SK-N-SH (cell line): Measurements from ENCODE around the gene SPAG9. TPM values are rescaled to one million over a fixed set of nuclear protein-coding genes. Genes with fewer than 3 reads are reported as not detected.

Experiments used
- CTCF ChIA-PET: fragments of 300-600, 350-600 bp; formaldehyde crosslinking; extraction: SDS; loops from one replicate; lab custom pipeline; 2021; lab: Yijun Ruan, JAX
- POLR2A ChIA-PET: fragments of 350-600 bp; sonication (Branson Sonifier 250); formaldehyde crosslinking; extraction: SDS; loops from one replicate; lab custom pipeline; 2020; ENCODE audit warnings: antibody characterized with exemption, inconsistent platforms; lab: Yijun Ruan, JAX
- DNase-seq: peaks from one replicate; pipeline ENCODE4 v3.0.0; 2012
- H2AFZ ChIP-seq: fragments of 200-600 bp; sonication (generic); 2 replicates; pipeline ENCODE4 v1.8.1; 2016; ENCODE audit warnings: antibody characterized with exemption, mild to moderate bottlenecking, low read depth
- H3F3A ChIP-seq: fragments of 200-600 bp; sonication (generic); replicated peaks from 2 replicates; pipeline ENCODE3; 2016; ENCODE audit warnings: antibody characterized with exemption, mild to moderate bottlenecking; ENCODE audit not compliant: insufficient read depth
- H3K27ac ChIP-seq, 2 experiments: fragments of 200-500 bp in 1 of 2; fragments of 200-600 bp in 1 of 2; sonication (Bioruptor generic) in 1 of 2; sonication (generic), shearing (Covaris generic) in 1 of 2; 2 replicates each; pipeline versions ENCODE4 v1.5.1 to v1.6.1; 2014 to 2016; ENCODE audit warnings: low read depth in 2 of 2, inconsistent platforms in 1 of 2, low read length in 1 of 2, mild to moderate bottlenecking in 1 of 2, mixed read lengths in 1 of 2
- H3K27me3 ChIP-seq: fragments of 200-600 bp; sonication (generic), shearing (Covaris generic); 2 replicates; pipeline ENCODE4 v1.6.1; 2016; ENCODE audit warnings: mixed run types; ENCODE audit not compliant: insufficient read depth
- H3K36me3 ChIP-seq, 2 experiments: fragments of 200-500 bp in 1 of 2; fragments of 200-600 bp in 1 of 2; sonication (Bioruptor generic) in 1 of 2; sonication (generic) in 1 of 2; replicated peaks in 1 of 2; 2 replicates each; pipeline versions ENCODE3 to v1.5.1; 2014 to 2016; ENCODE audit warnings: low read length in 1 of 2, mild to moderate bottlenecking in 1 of 2; ENCODE audit not compliant: insufficient read depth in 2 of 2, control insufficient read depth in 1 of 2
- H3K4me1 ChIP-seq, 2 experiments: fragments of 200-500 bp in 1 of 2; fragments of 200-600 bp in 1 of 2; sonication (Bioruptor generic) in 1 of 2; sonication (generic), shearing (Covaris generic) in 1 of 2; 2 replicates each; pipeline versions ENCODE4 v1.5.1 to v1.6.1; 2014 to 2016; ENCODE audit warnings: low read depth in 1 of 2, low read length in 1 of 2, mixed run types in 1 of 2; ENCODE audit not compliant: insufficient read depth in 2 of 2, control insufficient read depth in 1 of 2
- H3K4me2 ChIP-seq: fragments of 200-600 bp; sonication (generic), shearing (Covaris generic); 2 replicates; pipeline ENCODE4 v1.6.1; 2017; ENCODE audit warnings: mixed run types
- H3K4me3 ChIP-seq, 2 experiments: fragments of 200-500 bp in 1 of 2; fragments of 200-600 bp in 1 of 2; sonication (Bioruptor generic) in 1 of 2; sonication (generic), shearing (Covaris generic) in 1 of 2; 2 replicates each; pipeline versions ENCODE4 v1.5.1 to v1.8.1; 2014 to 2016; ENCODE audit warnings: low read depth in 2 of 2, inconsistent platforms in 1 of 2, low read length in 1 of 2, mild to moderate bottlenecking in 1 of 2, mixed read lengths in 1 of 2, moderate library complexity in 1 of 2
- H3K79me2 ChIP-seq: fragments of 200-600 bp; sonication (generic); 2 replicates; pipeline ENCODE4 v1.8.1; 2017; ENCODE audit warnings: mild to moderate bottlenecking; ENCODE audit not compliant: insufficient read depth
- H3K9ac ChIP-seq: fragments of 200-600 bp; sonication (generic); 2 replicates; pipeline ENCODE4 v1.6.1; 2017; ENCODE audit warnings: mixed run types
- H3K9me2 ChIP-seq: fragments of 200-600 bp; sonication (generic); 2 replicates; pipeline ENCODE4 v1.6.1; 2017; ENCODE audit warnings: mixed run types
- H3K9me3 ChIP-seq: fragments of 200-600 bp; sonication (generic); 2 replicates; pipeline ENCODE4 v1.6.1; 2017; ENCODE audit warnings: mixed run types, mild to moderate bottlenecking, moderate library complexity
- H4K20me1 ChIP-seq: fragments of 200-600 bp; sonication (generic); 2 replicates; pipeline ENCODE4 v1.6.1; 2017; ENCODE audit warnings: mild to moderate bottlenecking, mixed run types; ENCODE audit not compliant: insufficient read depth
- CTCF ChIP-seq: fragments of 200-600 bp; sonication (generic); IDR thresholded peaks from 2 replicates; pipeline ENCODE4 v1.6.1; 2017; ENCODE audit warnings: antibody characterized with exemption, mild to moderate bottlenecking, moderate library complexity
- EP300 ChIP-seq, 2 experiments: IDR thresholded peaks; 2 replicates each; pipeline versions ENCODE4 v1.4.0 to v1.6.1; 2012; ENCODE audit warnings: borderline replicate concordance in 1 of 2, low read depth in 1 of 2, low read length in 1 of 2
- FOSL2 ChIP-seq: IDR thresholded peaks from 2 replicates; pipeline ENCODE4 v1.4.0; 2012; ENCODE audit warnings: low read depth, mild to moderate bottlenecking, moderate library complexity, borderline replicate concordance
- GABPA ChIP-seq: IDR thresholded peaks from 2 replicates; pipeline ENCODE4 v1.4.0; 2012; ENCODE audit warnings: low read depth, mild to moderate bottlenecking
- GATA2 ChIP-seq: sonication (generic); formaldehyde crosslinking; IDR thresholded peaks from 2 replicates; pipeline ENCODE4 v1.5.0; 2020; ENCODE audit warnings: mild to moderate bottlenecking, missing genetic modification reagents
- IRF3 ChIP-seq: fragments of 150-350 bp; IDR thresholded peaks from 2 replicates; pipeline ENCODE4 v1.6.1; 2016; ENCODE audit warnings: mild to moderate bottlenecking, low read depth, low read length
- NFIC ChIP-seq: IDR thresholded peaks from 2 replicates; pipeline ENCODE4 v1.4.0; 2012; ENCODE audit warnings: borderline replicate concordance
- PBX3 ChIP-seq: IDR thresholded peaks from 2 replicates; pipeline ENCODE4; 2012
- POLR2AphosphoS5 ChIP-seq: IDR thresholded peaks from 2 replicates; pipeline ENCODE4 v1.6.1; 2012; ENCODE audit warnings: low read depth, low read length
- RFX5 ChIP-seq: IDR thresholded peaks from 2 replicates; pipeline ENCODE4 v1.6.1; 2012; ENCODE audit warnings: mild to moderate bottlenecking, improper control_type of control experiment, low read length
- SIN3A ChIP-seq: IDR thresholded peaks from 2 replicates; pipeline ENCODE4 v1.6.1; 2012; ENCODE audit warnings: low read depth, mild to moderate bottlenecking, low read length, moderate library complexity, borderline replicate concordance
- TAF1 ChIP-seq: IDR thresholded peaks from 2 replicates; pipeline ENCODE4 v1.6.1; 2012; ENCODE audit warnings: low read depth, mild to moderate bottlenecking, low read length, moderate library complexity, borderline replicate concordance
- TCF12 ChIP-seq: IDR thresholded peaks from 2 replicates; pipeline ENCODE4 v1.4.0; 2012
- TEAD4 ChIP-seq: IDR thresholded peaks from 2 replicates; pipeline ENCODE4 v1.4.0; 2012; ENCODE audit warnings: mild to moderate bottlenecking, borderline replicate concordance; ENCODE audit not compliant: insufficient read depth
- USF1 ChIP-seq: IDR thresholded peaks from 2 replicates; pipeline ENCODE4 v1.4.0; 2012; ENCODE audit warnings: low read depth, borderline replicate concordance
- USF2 ChIP-seq: fragments of 150-350 bp; IDR thresholded peaks from 2 replicates; pipeline ENCODE4 v1.6.1; 2017; ENCODE audit warnings: antibody characterized with exemption, low read length, low read depth, borderline replicate concordance
- WGBS: methylation state at CpG from one replicate; pipeline ENCODE4 v1.1.6; 2017; ENCODE audit warnings: low lambda C conversion rate; 5-methylcytosine and 5-hydroxymethylcytosine counted together
- polyA plus RNA-seq, 3 experiments: library from polyadenylated mRNA; depleted of rRNA; stranded (reverse); fragments of >200 nt; gene quantifications; 2 replicates each; pipeline ENCODE4 v1.2.3, GENCODE V29; 2012

The SPAG9 gene
- polyA plus RNA-seq, 1 of the 3 experiments (the other 2 are of a cell fraction): 32.1 TPM

GRCh38 chr17:51071556-51071955 is 49.1 kb downstream of the SPAG9 start:
- CTCF ChIA-PET: interaction anchor here (0.9 kb wide), 1 partner anchor 15 kb away, joined by 3 read pairs; no protein-coding TSS in a partner anchor
- H3K79me2 ChIP-seq: peaks cover 99% of the 10 kb centered on the region
- no peak for DNase-seq
- H3F3A ChIP-seq: peaks cover 17% of the 10 kb centered on the region
- TF ChIP-seq FOSL2: no peak
- TF ChIP-seq IRF3: no peak
- no peak for TF ChIP-seq USF1
- TF ChIP-seq USF2: no peak
- TF ChIP-seq EP300 (IDR thresholded peaks at IDR 0.05; ENCODE audit: borderline replicate concordance in 1 of 2, low read depth in 1 of 2, low read length in 1 of 2): no peak
- TF ChIP-seq NFIC: no peak
- TF ChIP-seq TAF1: no peak
- TF ChIP-seq PBX3: no peak
- no peak for TF ChIP-seq POLR2AphosphoS5
- TF ChIP-seq, all 33 proteins: peak for 0
- Histone ChIP-seq H3K4me3 (no peak overlapping the region), H3K27ac (no peak overlapping the region), H3K4me2 (no peak overlapping the region), H3K36me3 (peaks cover 0 to 32% of the 10 kb centered on the region in 2 experiments), H3K4me1 (peaks cover 0 to 11% of the 10 kb centered on the region in 2 experiments; a peak in 3 of 4 replicates), H3K27me3 (no peaks in the 10 kb centered on the region), H4K20me1 (peaks cover 14% of the 10 kb centered on the region; the same call in 1 of the 2 replicates), H2AFZ (no peak overlapping the region), H3K9me3 (no peaks in the 10 kb centered on the region), H3K9ac (no peak overlapping the region), H3K9me2 (no peaks in the 10 kb centered on the region)
- POLR2A ChIA-PET: no interaction called here

GRCh38 chr17:51065466-51065865 is 55.2 kb downstream of the SPAG9 start:
- no peak for DNase-seq
- Histone ChIP-seq H3K9ac (no peak overlapping the region), H3K27ac (no peak overlapping the region), H3K9me3 (no peaks in the 10 kb centered on the region), H3F3A (no peaks in the 10 kb centered on the region), H3K27me3 (no peaks in the 10 kb centered on the region)
- WGBS: 94% methylated on average over 1 of the region's 1 CpG
- ChIA-PET CTCF (interaction anchor here (0.9 to 5.8 kb wide), 3 partner anchors 9 to 283 kb away, joined by 4 to 42 read pairs (median 4); no protein-coding TSS in a partner anchor), POLR2A (no interaction called here)
- TF ChIP-seq TEAD4 (no peak), USF2 (no peak), CTCF (no peak), TCF12 (no peak), GATA2 (CRISPR knock-in tag) (no peak), GABPA (no peak), SIN3A (no peak), RFX5 (no peak)
- TF ChIP-seq, all 33 proteins: peak for 0
- Histone ChIP-seq H2AFZ (no peak overlapping the region), H3K4me2 (no peak overlapping the region), H3K4me1 (peaks cover 0 to 7% of the 10 kb centered on the region in 2 experiments; a peak in 3 of 4 replicates), H3K4me3 (no peak overlapping the region), H3K36me3 (peaks cover 0 to 5% of the 10 kb centered on the region in 2 experiments), H3K9me2 (no peaks in the 10 kb centered on the region), H3K79me2 (peaks cover 96% of the 10 kb centered on the region), H4K20me1 (peaks cover 11% of the 10 kb centered on the region; the same call in 1 of the 2 replicates)
